Retinal pigment epithelial cell (primary cell): ENCODE data around the gene COX17.

Experiments used
- DNase-seq: peaks from one replicate; pipeline ENCODE4 v3.0.0-alpha.2; 2010; ENCODE audit warnings: low read depth
- H3K4me3 ChIP-seq: 2 replicates; pipeline ENCODE4 v1.5.1; 2011; ENCODE audit warnings: mild to moderate bottlenecking, low read length, control low read depth, moderate library complexity
- CTCF ChIP-seq: conservative IDR thresholded peaks from 2 replicates; pipeline ENCODE4 v1.5.1; 2011; ENCODE audit warnings: low read depth, low read length, control low read depth, inconsistent platforms

Gene COX17

GRCh38 chr3:119643528-119643927 is 33.7 kb downstream of the COX17 start:
- H3K4me3 ChIP-seq = no peak overlapping the region
- DNase-seq = peak; percentile 71
- TF ChIP-seq CTCF = no peak

GRCh38 chr3:119642746-119643473 is 34.3 kb downstream of the COX17 start:
- no peak for DNase-seq
- TF ChIP-seq CTCF = no peak
- H3K4me3 ChIP-seq = no peak overlapping the region

GRCh38 chr3:119641416-119641815 is 35.8 kb downstream of the COX17 start:
- H3K4me3 ChIP-seq = no peak overlapping the region
- DNase-seq = no peak
- TF ChIP-seq CTCF = no peak

GRCh38 chr3:119639494-119640350 is 37.5 kb downstream of the COX17 start:
- DNase-seq = no peak
- no peak for TF ChIP-seq CTCF
- no peak overlapping the region for H3K4me3 ChIP-seq

GRCh38 chr3:119637679-119638477 is 39.3 kb downstream of the COX17 start:
- no peak overlapping the region for H3K4me3 ChIP-seq
- peak; percentile 67 for DNase-seq
- TF ChIP-seq CTCF = no peak

GRCh38 chr3:119636891-119637611 is 40.2 kb downstream of the COX17 start:
- H3K4me3 ChIP-seq = no peak overlapping the region
- DNase-seq = no peak
- TF ChIP-seq CTCF = no peak
